Measurements from ENCODE around the gene LARP4B.

GRCh38 chr10:807958-808353, 123.5 kb downstream of the LARP4B start:
- TF ChIP-seq CTCF (IDR thresholded peaks at IDR 0.05) (no peak), EZH2 (IDR thresholded peaks at IDR 0.05; ENCODE audit: borderline replicate concordance, insufficient read depth, low read depth, low read length, poor library complexity, severe bottlenecking) (no peak)

Measured in B cell (primary cell).